Esophagus muscularis mucosa (tissue), 4 donors: Measurements from ENCODE around the gene DNAJC21. TPM values are rescaled to one million over a fixed set of nuclear protein-coding genes. Genes with fewer than 3 reads are reported as not detected.
"Not testable (repeated sequence)": the region's sequence is repeated elsewhere in the genome, so short reads cannot be mapped to it uniquely, and the experiment has no call there.

Source experiments
- DNase-seq: peaks from one replicate; pipeline ENCODE4 v3.0.0-alpha.2; 2017; ENCODE audit errors: extremely low spot score
- H3K27ac ChIP-seq, 4 donors: fragments of 200-600 bp; sonication (generic); replicated peaks in 1 of 4; 1 replicate in 3 of 4; 2 replicates in 1 of 4; pipeline ENCODE4 v1.5.1; 2016 to 2019; ENCODE audit warnings: mild to moderate bottlenecking in 1 of 4
- H3K27me3 ChIP-seq, 4 donors: fragments of 200-600 bp; sonication (generic); one replicate each; pipeline versions ENCODE4 v1.5.1 to v1.6.0; 2016 to 2019
- H3K36me3 ChIP-seq, 4 donors: fragments of 200-600 bp; sonication (generic); one replicate each; pipeline ENCODE4 v1.5.1; 2016 to 2019
- H3K4me1 ChIP-seq, 4 donors: fragments of 200-600 bp; sonication (generic); one replicate each; pipeline ENCODE4 v1.5.1; 2016 to 2019
- H3K4me3 ChIP-seq, 4 donors: fragments of 200-600 bp; sonication (generic); 1 replicate in 2 of 4; 2 replicates in 2 of 4; pipeline ENCODE4 v1.5.1; 2016 to 2019; ENCODE audit warnings: mild to moderate bottlenecking in 4 of 4, moderate library complexity in 1 of 4
- H3K9me3 ChIP-seq, 4 donors: fragments of 200-600 bp; sonication (generic); 1 replicate in 3 of 4; 2 replicates in 1 of 4; pipeline ENCODE4 v1.5.1; 2016 to 2019
- EP300 ChIP-seq: sonication (generic); formaldehyde crosslinking; IDR thresholded peaks from one replicate; pipeline ENCODE4 v1.6.1; 2017; ENCODE audit warnings: antibody characterized with exemption
- POLR2A ChIP-seq: fragments of 450-650 bp; IDR thresholded peaks from one replicate; pipeline ENCODE4 v1.6.1; 2017; ENCODE audit warnings: antibody characterized with exemption, moderate library complexity, mild to moderate bottlenecking, low read depth
- POLR2AphosphoS5 ChIP-seq, 2 donors: sonication (generic); formaldehyde crosslinking; IDR thresholded peaks; one replicate each; pipeline ENCODE4 v1.6.1; 2017; ENCODE audit warnings: antibody characterized with exemption in 2 of 2
- WGBS: methylation state at CpG from one replicate; pipeline ENCODE4 v1.1.5; 2018; 5-methylcytosine and 5-hydroxymethylcytosine counted together
- intact Hi-C: fragments of 100-400 bp; cut with DNase I; formaldehyde crosslinking; loops from one replicate; pipeline ENCODE4 v1.15.1; 2023
- total RNA-seq, 4 donors: library from RNA; depleted of rRNA; stranded (reverse); fragments of >200 nt; gene quantifications; one replicate each; pipeline versions ENCODE4 v1.1.0 to v1.2.1, GENCODE V29; 2016
- TF ChIP-seq, protein P1 (sequence below), 3 experiments: fragments of 200-600 bp in 2 of 3; fragments of 450-650 bp in 1 of 3; sonication (generic) in 2 of 3; IDR thresholded peaks; one replicate each; pipeline ENCODE4 v1.5.1; 2017 to 2019; ENCODE audit warnings: antibody characterized with exemption in 3 of 3, mild to moderate bottlenecking in 2 of 3, moderate library complexity in 1 of 3

DNAJC21 gene
- total RNA-seq, 4 donors from 2014 or later, result 54.5 to 85.6 (median 61.5) TPM

DNA sequence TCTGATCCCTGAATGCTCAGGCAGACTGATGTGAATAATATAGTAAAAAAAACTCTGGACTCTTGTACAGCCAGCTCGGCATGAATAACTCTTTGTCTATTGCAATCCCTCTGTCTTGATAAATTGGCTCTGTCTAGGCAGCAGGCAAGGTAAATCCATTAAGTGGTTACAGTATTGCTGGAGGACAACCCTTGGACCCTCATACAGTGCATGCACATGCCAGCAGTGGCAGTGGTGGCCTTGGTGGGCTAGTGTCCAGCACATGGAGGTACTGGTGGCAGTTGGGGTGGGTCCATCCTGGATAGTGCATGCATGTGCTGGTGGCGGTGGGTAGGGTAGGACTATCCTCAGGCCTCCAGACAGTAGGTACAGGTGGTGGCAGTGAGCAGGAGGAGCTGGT is 38.9 kb downstream of the DNAJC21 start:
- DNase-seq, result no peak
- 95% methylated on average over 2 of the region's 2 CpGs for WGBS
- no peaks in the 10 kb centered on the region for H3K27me3 ChIP-seq
- no peaks in the 10 kb centered on the region for H3K9me3 ChIP-seq
- no peak overlapping the region for H3K4me3 ChIP-seq
- H3K4me1 ChIP-seq, result no peaks in the 10 kb centered on the region
- H3K36me3 ChIP-seq, result no peaks in the 10 kb centered on the region
- TF ChIP-seq POLR2A (no peak), POLR2AphosphoS5 (IDR thresholded peaks at IDR 0.05) (no peak), EP300 (no peak)
- TF ChIP-seq, protein P1, sequence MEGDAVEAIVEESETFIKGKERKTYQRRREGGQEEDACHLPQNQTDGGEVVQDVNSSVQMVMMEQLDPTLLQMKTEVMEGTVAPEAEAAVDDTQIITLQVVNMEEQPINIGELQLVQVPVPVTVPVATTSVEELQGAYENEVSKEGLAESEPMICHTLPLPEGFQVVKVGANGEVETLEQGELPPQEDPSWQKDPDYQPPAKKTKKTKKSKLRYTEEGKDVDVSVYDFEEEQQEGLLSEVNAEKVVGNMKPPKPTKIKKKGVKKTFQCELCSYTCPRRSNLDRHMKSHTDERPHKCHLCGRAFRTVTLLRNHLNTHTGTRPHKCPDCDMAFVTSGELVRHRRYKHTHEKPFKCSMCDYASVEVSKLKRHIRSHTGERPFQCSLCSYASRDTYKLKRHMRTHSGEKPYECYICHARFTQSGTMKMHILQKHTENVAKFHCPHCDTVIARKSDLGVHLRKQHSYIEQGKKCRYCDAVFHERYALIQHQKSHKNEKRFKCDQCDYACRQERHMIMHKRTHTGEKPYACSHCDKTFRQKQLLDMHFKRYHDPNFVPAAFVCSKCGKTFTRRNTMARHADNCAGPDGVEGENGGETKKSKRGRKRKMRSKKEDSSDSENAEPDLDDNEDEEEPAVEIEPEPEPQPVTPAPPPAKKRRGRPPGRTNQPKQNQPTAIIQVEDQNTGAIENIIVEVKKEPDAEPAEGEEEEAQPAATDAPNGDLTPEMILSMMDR (IDR thresholded peaks at IDR 0.05), result no peak
- H3K27ac ChIP-seq, result no peak overlapping the region
- intact Hi-C loops, result no loop called here

DNA sequence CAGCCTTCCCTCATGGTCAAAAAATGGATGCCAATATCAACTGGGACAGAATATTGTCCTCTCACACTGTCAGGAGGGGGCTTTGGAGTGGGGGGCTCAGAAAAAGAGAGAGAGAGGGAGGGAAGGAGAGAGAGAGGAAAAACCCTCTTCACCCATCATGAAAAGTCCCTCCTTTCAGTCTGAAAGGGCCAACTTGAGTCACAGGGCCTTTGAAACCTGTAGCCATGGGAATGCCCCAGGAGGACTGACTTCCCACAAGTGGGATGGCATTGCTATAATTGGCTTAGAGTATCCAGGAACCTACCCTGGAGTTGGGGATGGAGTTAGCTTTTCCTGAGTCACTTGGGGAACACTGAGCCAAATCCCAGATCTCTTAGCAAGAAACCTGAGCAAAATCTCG is 41.2 kb downstream of the DNAJC21 start:
- TF ChIP-seq EP300, result no peak
- H3K27me3 ChIP-seq, result no peaks in the 10 kb centered on the region
- no peaks in the 10 kb centered on the region for H3K36me3 ChIP-seq
- DNase-seq, result no peak
- intact Hi-C loops, result no loop called here
- H3K4me3 ChIP-seq, result no peak overlapping the region
- no peaks in the 10 kb centered on the region for H3K9me3 ChIP-seq
- no peaks in the 10 kb centered on the region for H3K4me1 ChIP-seq
- H3K27ac ChIP-seq, result no peak overlapping the region
- 70% methylated on average over 1 of the region's 1 CpG for WGBS

DNA sequence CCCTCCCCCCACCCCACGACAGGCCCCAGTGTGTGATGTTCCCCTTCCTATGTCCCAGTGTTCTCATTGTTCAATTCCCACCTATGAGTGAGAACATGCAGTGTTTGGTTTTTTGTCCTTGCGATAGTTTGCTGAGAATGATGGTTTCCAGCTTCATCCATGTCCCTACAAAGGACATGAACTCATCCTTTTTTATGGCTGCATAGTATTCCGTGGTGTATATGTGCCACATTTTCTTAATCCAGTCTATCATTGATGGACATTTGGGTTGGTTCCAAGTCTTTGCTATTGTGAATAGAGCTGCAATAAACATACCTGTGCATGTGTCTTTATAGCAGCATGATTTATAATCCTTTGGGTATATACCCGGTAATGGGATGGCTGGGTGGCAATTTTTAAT is 42.3 kb downstream of the DNAJC21 start:
- H3K4me1 ChIP-seq, H3K36me3 ChIP-seq, intact Hi-C loops, DNase-seq, H3K4me3 ChIP-seq, H3K27me3 ChIP-seq, H3K27ac ChIP-seq, H3K9me3 ChIP-seq: not testable (repeated sequence)
- 98% methylated on average over 3 of the region's 4 CpGs for WGBS

DNA sequence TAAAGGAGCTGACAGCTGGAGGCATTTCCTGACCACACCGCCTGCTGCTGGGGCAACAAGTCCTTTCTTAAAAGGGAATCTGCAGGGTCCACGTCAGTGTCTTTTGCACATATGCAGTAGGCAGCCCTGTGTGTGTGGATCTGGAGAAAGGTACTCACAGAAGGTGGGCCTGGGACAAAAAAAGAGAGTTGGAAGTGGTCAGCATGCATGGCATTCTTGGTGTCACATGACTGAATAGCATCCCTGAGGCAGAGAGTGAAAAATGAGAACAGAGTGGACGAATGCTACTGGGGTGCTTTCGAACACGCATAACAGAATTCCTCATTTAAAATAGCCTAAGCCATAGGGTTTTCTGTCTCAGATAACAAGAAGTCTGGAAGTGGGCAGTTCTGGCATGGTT is 47.0 kb downstream of the DNAJC21 start:
- Histone ChIP-seq H3K4me1 (no peaks in the 10 kb centered on the region), H3K9me3 (no peaks in the 10 kb centered on the region), H3K27ac (no peak overlapping the region), H3K27me3 (no peaks in the 10 kb centered on the region), H3K4me3 (no peak overlapping the region), H3K36me3 (no peaks in the 10 kb centered on the region)
- TF ChIP-seq EP300, result no peak
- TF ChIP-seq, protein P1 (IDR thresholded peaks at IDR 0.05), result no peak
- no peak for TF ChIP-seq POLR2AphosphoS5 (IDR thresholded peaks at IDR 0.05)
- no peak for TF ChIP-seq POLR2A
- DNase-seq, result no peak
- intact Hi-C loops, result no loop called here
- WGBS, result 86% methylated on average over 5 of the region's 5 CpGs

DNA sequence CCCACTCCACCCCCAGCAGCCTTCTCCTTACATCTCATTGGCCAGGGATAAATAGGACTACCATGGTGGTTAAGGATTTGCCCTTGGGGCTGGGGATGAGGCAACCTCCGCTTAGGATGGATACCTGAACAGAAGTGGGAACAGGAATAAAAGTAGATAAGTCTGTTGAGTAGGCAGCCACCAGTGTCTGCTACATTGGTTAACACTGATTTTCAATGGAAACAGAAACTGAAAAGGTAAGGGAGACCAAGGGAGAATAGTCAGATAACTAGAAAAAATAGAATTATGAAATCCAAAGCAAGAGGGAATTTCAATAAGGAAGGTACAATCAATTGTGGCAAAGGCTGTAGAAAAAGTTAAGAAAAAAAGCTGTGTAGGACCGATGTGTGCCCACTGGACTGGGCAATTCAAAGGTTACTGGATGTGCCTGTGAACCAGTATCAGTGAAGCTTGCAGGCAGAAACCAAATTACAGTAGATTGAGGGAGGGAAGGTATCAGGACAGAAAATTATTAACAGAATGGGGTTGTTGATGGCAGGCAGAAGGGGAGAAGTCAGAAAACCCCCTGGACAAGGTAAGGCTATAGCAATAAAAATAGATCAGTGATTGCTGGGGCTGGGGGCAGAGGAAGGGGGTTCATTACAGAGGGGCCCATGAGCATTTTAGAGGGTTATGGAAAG is 48.7 kb downstream of the DNAJC21 start:
- no peak for DNase-seq
- Histone ChIP-seq H3K36me3 (no peaks in the 10 kb centered on the region), H3K4me1 (no peaks in the 10 kb centered on the region), H3K27ac (no peak overlapping the region), H3K9me3 (no peaks in the 10 kb centered on the region), H3K27me3 (no peaks in the 10 kb centered on the region), H3K4me3 (no peak overlapping the region)
- TF ChIP-seq EP300 (no peak), POLR2AphosphoS5 (IDR thresholded peaks at IDR 0.05) (no peak)
- TF ChIP-seq, protein P1 (IDR thresholded peaks at IDR 0.05), result no peak
- WGBS, result 91% methylated on average over 1 of the region's 2 CpGs
- intact Hi-C loops, result no loop called here

DNA sequence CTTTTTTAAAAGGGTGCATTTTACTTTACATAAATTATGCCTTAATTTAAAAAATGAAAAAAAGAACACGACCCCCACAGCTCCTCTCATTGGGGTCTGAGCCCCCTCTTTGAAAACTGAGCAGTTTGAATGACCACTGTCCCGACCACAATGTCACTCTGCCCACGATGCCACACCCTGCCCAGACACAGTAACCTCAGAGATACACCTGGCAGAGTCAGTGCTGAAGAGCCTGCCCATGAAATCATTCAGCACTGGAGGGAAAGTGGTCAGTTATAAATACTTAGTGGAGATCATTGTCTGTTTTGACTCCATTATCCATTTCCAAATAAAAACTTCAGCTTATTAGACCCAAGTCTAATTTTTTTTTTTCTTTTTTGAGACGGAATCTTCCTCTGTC is 49.3 kb downstream of the DNAJC21 start:
- H3K4me3 ChIP-seq, result no peak overlapping the region
- no peaks in the 10 kb centered on the region for H3K36me3 ChIP-seq
- H3K27me3 ChIP-seq, result no peaks in the 10 kb centered on the region
- intact Hi-C loops, result no loop called here
- H3K9me3 ChIP-seq, result no peaks in the 10 kb centered on the region
- TF ChIP-seq, protein P1 (IDR thresholded peaks at IDR 0.05), result no peak
- TF ChIP-seq EP300 (no peak), POLR2A (no peak), POLR2AphosphoS5 (IDR thresholded peaks at IDR 0.05) (no peak)
- 64% methylated on average over 4 of the region's 4 CpGs for WGBS
- H3K4me1 ChIP-seq, result no peaks in the 10 kb centered on the region
- DNase-seq, result no peak
- H3K27ac ChIP-seq, result no peak overlapping the region
